HG02970 (cell line): ENCODE data around the gene PER1.

Experiments
- ATAC-seq: cut with Tn5 transposase; IDR thresholded peaks from one replicate; pipeline ENCODE4 v1.9.1; 2021; ENCODE audit warnings: mild to moderate bottlenecking, moderate library complexity, moderate number of reproducible peaks; ENCODE audit not compliant: unreplicated experiment, low FRiP score

Gene PER1, protein sequence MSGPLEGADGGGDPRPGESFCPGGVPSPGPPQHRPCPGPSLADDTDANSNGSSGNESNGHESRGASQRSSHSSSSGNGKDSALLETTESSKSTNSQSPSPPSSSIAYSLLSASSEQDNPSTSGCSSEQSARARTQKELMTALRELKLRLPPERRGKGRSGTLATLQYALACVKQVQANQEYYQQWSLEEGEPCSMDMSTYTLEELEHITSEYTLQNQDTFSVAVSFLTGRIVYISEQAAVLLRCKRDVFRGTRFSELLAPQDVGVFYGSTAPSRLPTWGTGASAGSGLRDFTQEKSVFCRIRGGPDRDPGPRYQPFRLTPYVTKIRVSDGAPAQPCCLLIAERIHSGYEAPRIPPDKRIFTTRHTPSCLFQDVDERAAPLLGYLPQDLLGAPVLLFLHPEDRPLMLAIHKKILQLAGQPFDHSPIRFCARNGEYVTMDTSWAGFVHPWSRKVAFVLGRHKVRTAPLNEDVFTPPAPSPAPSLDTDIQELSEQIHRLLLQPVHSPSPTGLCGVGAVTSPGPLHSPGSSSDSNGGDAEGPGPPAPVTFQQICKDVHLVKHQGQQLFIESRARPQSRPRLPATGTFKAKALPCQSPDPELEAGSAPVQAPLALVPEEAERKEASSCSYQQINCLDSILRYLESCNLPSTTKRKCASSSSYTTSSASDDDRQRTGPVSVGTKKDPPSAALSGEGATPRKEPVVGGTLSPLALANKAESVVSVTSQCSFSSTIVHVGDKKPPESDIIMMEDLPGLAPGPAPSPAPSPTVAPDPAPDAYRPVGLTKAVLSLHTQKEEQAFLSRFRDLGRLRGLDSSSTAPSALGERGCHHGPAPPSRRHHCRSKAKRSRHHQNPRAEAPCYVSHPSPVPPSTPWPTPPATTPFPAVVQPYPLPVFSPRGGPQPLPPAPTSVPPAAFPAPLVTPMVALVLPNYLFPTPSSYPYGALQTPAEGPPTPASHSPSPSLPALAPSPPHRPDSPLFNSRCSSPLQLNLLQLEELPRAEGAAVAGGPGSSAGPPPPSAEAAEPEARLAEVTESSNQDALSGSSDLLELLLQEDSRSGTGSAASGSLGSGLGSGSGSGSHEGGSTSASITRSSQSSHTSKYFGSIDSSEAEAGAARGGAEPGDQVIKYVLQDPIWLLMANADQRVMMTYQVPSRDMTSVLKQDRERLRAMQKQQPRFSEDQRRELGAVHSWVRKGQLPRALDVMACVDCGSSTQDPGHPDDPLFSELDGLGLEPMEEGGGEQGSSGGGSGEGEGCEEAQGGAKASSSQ (N-terminal part only)

DNA sequence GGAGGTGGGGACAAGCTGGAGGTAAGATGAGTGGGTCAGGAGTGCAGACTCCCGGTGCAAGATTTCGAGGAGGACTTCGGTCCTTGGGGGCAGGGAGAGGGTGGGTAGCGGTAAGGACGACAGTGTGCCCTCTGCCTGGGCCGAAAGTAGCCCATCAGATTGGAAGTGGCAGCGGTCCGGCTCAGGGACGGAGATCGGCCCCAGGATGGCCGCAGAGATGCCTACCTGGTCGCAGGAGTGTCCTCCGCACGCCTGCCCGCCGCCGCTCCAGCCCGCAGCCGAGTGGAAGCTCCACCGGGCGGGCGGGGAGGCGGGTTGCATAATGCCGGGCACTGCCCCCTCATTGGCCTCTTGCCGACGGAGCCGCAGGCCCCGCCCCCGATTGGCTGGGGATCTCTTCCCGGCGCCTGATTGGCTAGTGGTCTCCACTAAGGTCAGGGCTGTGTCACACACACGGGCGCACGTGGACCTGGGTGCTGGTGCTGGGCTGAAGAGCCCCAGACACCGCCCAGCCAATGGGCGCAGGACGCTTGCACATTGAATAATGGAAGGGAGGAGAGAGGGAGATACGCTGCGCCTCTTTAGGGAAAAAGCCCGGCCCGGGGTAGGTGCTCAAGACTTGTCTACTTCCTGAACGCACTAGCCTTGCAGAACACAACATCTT lies at the start of gene PER1:
Gene PER1, minus strand, starts transcription at position 293 of the 664 bp plus-strand sequence. CDS start 1,698 bp downstream, outside the sequence.
- no peak for ATAC-seq

DNA sequence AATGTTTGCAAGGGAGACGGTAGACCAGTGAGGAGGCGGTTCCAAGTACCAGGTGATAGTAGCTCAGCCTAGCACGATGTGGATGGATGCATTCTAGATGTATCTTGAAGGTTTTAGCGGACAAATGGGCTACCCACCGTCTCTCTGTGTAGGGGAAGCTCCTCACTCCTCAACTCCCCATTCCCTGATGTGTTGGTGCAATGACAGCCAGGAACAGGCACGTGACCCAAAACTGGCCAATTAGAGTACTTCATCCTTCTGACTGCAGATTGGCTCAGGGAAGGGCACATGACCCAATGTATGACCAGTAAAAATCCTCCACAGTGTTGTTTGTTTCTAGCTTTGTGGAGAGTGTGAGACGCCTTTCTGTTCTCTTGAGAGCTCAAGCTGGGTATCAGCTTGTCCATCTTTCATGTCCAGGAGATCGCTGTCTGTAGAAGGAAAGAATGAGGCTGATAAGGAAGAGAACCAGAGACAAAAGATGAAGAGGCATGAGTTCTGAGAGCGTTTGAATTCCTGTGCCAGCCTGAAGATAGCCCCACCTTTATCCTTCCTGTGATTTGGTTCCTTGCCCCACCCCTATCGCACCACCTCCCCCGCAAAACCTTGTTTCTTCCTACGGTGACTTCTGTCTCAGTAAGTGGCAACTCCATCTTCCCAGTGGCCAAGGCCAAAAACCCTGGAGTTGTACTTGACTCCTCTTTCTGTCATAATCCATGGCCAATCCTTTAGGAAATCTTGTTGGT lies 40.0 kb upstream of the PER1 start:
- ATAC-seq: no peak

DNA sequence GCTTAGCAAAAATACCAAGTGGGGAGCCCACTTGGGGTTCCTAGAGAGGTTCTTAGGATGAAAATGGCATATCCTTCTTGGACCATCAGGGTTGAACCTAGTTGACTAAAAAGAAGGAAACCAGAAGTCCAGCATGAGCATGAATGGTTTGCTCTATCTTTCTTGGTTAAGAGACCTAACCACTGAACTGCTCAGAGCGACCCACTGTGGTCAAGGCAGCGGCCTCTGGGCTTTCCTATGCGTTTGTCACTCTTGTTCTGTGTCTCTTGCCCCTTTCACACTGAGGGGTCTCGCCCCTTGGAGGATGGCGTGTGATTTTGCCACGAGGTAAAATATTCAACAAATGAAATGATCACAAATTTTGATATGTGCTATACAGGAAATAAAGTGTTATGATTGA lies 38.3 kb upstream of the PER1 start:
- ATAC-seq: no peak

DNA sequence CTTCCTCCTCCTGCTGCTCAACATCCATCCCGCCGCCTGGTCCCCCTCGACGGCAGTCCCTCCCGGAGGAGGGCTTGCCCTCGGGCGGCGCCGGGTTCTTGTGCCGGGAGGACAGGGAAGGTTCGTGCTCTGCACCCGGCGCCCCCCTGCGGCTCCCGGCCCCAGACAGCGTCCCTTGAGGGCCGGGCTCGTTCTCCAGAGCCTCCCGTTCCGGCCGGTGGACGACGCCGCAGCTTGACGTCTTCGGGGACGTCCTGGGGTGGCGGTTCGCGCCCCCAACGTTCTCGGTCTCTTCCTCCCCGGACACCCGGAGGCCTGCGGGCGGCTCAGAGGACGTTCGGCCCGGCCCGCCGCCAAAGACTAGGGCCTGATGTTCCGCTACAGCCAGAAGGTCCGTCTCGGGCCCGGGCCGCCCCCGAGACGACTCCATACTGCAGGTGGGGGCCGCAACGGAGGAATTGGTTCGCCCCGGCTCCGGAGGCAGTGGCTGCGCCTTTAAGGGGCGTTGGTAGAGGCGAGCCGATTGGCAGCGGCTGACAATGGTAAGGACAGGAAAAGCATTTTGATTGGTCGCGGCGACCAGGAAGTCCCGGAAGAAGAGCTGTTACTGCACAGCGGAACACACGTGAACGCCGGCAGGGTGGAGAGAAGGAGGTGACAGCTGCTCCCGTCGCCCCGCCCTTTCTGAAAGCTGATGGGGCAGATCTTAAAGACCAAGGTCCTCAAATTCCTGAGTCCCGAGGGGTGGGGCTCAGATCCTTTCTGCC lies 37.7 kb upstream of the PER1 start, which contains the start of gene BORCS6:
Gene BORCS6, minus strand, starts transcription at position 470 of the 767 bp plus-strand sequence. Its CDS starts 40 bp downstream, at position 430.
- peak; percentile 45 for ATAC-seq

DNA sequence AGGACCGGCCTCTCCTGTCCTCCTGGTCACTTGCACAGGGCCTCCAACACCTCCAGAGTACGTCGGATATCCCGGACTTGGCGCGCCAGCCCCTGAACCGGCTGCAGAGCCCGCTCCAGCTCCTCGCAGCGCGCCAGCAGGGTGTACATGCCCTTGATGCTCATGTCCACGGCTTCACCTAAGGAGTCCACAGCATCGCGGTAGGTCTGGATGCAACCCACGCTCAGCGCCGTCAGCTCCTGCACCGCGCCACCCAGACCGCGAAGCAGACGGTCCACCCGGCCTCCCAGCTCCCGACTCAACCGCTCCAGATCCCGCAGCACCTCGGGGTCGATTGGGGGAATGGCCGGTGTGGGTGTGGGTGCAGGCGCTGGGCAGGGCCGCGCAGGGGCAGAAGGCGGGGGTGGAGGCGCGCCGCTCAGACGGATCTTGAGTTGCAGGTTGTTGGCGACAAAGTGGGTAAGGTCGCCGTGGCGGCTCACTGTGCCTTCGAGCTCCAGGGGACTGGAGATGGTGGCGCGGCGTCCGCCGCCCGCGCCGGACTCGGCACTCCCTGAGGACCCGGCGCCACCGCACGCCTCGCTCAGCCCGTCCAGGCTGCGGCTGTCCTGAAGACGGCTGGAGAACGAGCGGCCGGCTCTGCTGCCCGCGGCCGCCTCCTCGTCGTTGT lies 37.0 kb upstream of the PER1 start:
- ATAC-seq: no peak

DNA sequence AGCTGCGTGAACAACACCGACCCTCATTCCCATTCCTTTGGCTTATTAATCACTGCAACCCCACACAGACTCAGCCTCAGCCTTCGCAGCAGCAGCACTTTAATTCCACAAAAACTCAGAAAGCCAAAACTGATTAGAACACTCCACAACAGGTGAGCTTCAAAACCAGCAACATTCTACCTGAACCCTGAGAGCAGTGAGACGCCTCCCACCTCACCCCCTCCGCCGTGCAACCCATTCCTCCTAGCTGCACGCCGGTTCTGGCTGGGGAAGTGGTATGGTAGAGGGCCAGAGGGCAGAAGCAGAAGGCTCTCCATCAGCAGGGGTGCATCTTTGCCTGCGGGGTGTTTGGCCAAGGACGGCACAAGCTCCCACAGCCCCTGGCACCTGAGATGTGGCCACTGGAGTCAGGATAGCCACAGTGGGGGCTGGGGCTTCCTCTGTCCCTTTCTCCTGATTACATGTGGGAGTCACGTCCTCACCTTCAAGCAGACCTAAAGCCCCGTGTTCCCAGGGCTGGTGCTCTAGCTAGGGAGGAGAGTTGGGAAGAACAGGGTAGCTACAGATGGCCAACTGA lies 36.1 kb upstream of the PER1 start:
- ATAC-seq: no peak

DNA sequence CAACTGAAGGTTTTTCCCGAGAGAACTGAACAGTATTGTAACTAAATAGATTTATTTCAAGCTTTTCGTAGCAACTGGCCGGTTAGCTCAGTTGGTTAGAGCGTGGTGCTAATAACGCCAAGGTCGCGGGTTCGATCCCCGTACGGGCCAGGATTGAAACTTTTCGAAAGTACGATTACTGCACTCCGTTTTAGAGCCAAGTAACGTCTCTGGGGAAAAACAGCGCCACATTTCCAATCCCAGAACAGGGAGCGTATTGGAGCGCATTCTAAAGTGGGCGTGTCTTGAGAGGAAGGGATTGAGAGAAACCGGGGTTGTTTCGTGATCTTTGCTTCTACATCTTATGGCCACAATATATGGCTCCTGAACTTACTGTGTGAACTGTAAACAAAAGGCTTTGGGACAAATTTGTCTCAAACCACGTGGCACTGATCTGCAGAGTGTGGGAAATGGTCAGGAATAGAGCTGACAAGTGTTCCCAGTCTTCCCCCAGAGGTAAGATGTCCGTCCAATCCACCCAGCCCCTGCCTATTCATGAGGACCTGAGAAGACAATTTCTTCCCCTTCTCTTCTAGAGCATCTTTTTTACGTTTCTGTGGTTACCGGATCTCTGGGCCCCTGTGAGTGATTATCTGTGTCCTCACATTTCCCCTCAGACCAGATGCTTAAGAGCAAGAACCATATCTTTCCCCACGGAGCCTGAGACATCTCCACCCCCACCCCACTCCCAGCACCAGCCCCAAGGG lies 35.5 kb upstream of the PER1 start:
- ATAC-seq: peak; percentile 21

DNA sequence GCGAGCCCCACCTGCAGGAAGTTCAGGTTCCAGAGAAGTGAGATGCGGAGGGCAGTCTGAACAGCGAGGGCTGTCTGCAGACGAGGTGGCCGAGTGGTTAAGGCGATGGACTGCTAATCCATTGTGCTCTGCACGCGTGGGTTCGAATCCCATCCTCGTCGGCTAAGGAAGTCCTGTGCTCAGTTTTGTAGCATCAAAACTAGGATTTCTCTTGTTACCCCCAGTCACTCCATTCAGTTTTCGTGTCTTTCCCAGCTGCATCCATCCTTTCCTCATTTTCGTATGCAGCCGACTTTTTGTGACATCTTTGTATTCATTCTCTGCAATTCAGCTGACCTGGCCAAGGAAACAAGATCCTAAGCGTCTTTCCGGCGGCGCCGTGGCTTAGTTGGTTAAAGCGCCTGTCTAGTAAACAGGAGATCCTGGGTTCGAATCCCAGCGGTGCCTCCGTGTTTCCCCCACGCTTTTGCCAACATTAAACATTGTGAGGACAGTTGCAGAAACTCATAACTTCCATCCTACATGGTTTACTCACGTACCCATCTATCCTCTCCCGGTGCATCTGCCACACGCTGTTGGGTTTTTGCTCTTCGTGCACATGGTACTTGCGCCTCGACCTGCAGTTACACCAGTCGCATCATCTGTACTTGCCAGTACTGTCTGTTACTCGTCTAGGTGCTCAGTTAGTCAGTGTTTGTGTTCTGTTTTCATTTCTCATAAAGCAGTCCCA lies 34.7 kb upstream of the PER1 start:
- ATAC-seq: peak; percentile 34

DNA sequence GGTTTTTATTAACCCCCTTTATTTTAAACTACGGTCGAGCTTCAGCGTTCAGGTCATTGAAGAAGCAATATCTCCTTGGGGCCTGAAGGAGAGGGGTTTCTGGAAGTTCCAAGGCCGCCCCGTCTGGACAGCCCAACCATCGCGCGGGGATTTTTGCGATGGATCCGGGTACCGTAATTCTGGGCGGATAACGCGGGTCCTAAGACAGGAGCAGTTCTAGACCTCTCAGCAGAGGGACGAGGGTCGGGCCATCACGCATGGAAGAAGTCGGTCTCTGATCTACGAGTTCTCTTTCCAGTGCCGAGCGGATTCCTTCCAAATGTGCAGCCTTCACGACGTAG lies 34.2 kb upstream of the PER1 start:
- no peak for ATAC-seq

DNA sequence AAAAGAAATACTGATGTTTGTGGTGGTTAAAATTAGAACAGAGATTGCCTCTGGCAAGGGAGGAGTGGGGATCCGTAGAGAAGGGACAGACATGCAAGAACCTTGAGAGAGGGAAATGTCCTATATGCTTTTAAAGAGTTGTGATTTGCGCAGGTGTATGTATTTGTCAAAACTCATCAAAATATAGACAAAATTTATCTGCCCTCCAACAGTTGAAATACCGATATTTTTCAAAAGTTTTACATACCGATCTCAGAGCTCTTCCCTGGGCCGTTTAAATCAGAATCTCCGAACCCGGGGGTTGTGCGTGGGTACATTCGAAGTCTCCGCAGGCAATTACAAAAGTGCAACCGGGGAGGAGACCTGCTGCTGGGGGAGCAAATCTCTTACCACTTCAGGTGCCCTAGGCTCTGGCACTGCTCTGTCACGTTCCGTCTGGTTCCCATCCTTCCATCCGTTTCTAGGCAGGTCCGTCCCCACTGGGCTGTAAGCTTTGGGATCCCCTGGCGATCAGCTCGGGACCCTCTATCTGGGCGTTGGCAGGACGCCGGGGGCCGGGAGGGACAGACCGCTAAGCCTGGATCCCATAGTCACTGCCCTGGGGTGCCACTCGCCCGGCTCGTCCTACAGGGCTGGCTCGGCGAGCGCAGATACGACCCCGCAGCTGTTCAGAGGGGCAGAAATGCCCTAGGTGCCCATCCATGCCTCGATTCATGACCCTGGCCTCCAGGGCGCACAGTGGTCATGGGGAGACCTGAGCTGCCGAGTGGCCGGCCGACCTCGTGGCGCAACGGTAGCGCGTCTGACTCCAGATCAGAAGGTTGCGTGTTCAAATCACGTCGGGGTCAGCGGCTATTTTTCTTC lies 33.6 kb upstream of the PER1 start:
- peak; percentile 17 for ATAC-seq

DNA sequence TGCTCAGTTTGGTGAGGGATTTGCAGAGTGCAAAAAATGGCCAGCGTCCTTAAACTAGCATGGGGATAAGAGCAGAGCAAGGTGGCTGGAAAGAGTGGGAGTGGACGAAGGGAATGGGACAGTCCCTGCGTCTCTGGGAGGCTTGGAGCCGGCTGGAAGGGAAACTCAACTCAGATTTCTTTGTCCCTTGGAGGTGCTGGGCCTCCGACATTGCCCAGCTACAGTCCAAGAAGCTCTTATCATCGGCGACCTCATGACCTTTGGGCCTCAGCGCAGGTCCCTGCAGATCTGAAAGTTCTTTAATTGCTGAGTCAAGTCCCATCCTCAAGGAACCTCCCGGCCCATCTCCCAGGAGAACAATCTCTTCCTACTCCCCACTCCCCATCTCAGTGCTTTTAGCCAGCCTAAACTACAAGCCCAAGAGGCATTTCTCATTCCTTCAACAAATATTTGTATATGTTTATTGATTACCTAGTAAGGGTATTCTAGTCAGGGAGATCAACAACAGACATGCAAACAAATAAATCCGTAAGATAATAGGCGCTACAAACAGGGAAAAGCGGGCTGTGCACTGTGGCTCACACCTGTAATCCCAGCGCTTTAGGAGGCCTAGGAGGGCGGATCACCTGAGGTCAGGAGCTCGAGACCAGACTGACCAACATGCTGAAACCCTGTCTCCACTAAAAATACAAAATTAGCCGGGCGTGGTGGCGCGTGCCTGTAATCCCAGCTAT lies 25.0 kb upstream of the PER1 start:
- no peak for ATAC-seq

DNA sequence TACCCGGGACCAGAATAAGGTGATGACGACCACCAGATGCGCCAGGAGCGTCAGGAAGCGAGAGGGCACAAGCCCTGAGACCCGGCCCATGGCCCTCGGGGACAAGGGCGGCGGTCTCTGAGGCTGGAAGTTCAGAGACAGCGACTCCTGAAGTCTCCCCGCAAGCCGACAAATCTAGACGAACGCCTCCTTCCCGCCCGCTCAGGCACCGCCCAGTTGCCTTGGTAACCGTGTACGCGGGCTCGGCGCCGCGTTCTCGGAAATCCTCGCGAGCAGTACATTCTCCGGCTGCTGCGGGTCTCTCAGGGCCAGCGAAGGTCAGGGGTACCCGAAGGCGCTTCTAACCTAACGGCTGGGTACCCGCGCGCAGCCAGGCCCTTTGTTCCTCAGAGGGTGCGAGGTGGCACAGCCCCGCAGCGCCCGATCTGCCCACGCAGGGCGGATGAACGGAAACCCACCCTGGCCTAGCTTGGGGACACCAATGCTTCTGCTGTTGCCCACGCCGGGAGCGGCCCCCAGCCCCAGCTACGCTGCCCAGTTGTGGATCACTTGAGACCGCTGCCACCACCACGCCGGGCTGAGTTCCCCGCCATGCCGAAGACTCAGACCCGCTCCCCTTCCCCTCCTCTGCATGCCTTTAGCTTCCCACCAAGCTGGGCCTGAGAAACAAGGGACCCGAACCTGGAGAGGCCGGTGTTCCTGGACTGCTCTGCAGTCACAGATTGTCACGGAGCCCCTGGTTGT lies 24.2 kb upstream of the PER1 start, which contains the start of gene TMEM107:
Gene TMEM107, minus strand, starts transcription at position 184 of the 744 bp plus-strand sequence. Its CDS starts 94 bp downstream, at position 90.
- no peak for ATAC-seq

DNA sequence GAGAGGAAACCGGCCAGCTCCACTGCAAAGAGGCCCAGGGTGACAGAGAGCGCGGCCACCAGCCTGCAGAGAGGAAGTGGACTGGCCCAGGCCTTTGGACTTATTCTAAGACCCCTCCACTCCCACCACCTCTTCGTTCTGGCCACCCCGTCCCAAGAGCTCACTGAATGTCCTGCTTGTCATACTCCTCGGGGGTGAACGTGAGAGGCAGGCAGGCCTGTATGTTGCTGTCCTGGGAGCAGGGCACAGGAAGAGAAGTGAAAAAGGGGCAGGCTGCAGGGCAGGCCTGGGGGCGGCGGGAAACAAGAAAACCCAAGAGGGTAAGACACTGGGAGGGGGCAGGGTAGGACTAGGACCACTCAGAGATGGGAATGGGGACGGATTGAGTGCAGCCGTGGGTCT lies 23.6 kb upstream of the PER1 start:
- ATAC-seq: no peak

DNA sequence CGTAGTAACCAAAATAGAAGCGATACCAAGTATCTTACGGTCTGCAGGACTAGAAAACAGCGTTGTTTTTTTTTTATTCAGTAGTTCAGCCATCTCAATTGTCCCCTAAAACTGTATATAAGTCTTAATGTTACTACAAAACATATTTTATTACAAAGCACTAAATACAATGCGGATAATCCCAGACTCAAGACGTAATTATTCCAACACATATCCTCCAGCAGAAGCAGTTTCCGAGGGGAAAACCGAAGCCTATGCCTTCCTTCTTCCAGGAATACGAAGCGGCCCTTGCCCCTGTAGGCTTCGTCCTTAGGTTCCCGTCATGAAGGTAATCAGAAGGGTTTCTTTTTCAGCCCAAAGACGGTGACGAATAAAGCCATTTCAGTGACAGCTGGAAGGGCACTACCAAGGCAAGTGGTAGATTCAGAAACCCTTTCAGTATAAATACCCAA lies 21.7 kb upstream of the PER1 start:
- ATAC-seq: no peak
